MM.1S (cell line): ENCODE results near the gene RFTN1.

Experiments used
- DNase-seq: peaks from one replicate; pipeline ENCODE4 v3.0.0-alpha.2; 2015
- H2AFZ ChIP-seq: fragments of 300-600 bp; sonication (generic); 2 replicates; pipeline ENCODE4 v1.6.0; 2016; ENCODE audit warnings: antibody characterized with exemption, low read length
- H3F3A ChIP-seq: fragments of 300-600 bp; sonication (generic); 2 replicates; pipeline ENCODE4 v1.6.1; 2016; ENCODE audit warnings: mild to moderate bottlenecking, antibody characterized with exemption, low read length, moderate library complexity, mixed read lengths; ENCODE audit not compliant: insufficient read depth
- H3K27ac ChIP-seq: fragments of 300-600 bp; sonication (generic); 2 replicates; pipeline ENCODE4 v1.5.1; 2016; ENCODE audit warnings: mild to moderate bottlenecking, low read length
- H3K27me3 ChIP-seq: fragments of 300-600 bp; sonication (generic); replicated peaks from 2 replicates; pipeline ENCODE4 v1.6.0; 2016; ENCODE audit warnings: low read length; ENCODE audit not compliant: insufficient read depth
- H3K36me3 ChIP-seq: fragments of 300-600 bp; sonication (generic); replicated peaks from 2 replicates; pipeline ENCODE4 v1.6.1; 2016; ENCODE audit warnings: mild to moderate bottlenecking, low read length, mixed read lengths; ENCODE audit not compliant: insufficient read depth
- H3K4me1 ChIP-seq: fragments of 300-600 bp; sonication (generic); 2 replicates; pipeline ENCODE4 v1.6.1; 2016; ENCODE audit warnings: low read length, mixed read lengths
- H3K4me2 ChIP-seq: fragments of 300-600 bp; sonication (generic); 2 replicates; pipeline ENCODE4 v1.6.0; 2016; ENCODE audit warnings: low read depth, low read length
- H3K4me3 ChIP-seq: fragments of 300-600 bp; sonication (generic); 2 replicates; pipeline ENCODE4 v1.5.1; 2016; ENCODE audit warnings: low read length, mixed read lengths
- H3K79me2 ChIP-seq: fragments of 300-600 bp; sonication (generic); 2 replicates; pipeline ENCODE4 v1.6.1; 2016; ENCODE audit warnings: mixed run types, low read length, mixed read lengths
- H3K9ac ChIP-seq: fragments of 300-600 bp; sonication (generic); 2 replicates; pipeline ENCODE4 v1.6.1; 2016; ENCODE audit warnings: low read length, mixed read lengths
- H3K9me2 ChIP-seq: fragments of 300-600 bp; sonication (generic); replicated peaks from 2 replicates; pipeline ENCODE4 v1.6.1; 2016; ENCODE audit warnings: mild to moderate bottlenecking, low read length, mixed read lengths; ENCODE audit not compliant: insufficient read depth
- H3K9me3 ChIP-seq: fragments of 300-600 bp; sonication (generic); replicated peaks from 2 replicates; pipeline ENCODE4 v1.6.1; 2016; ENCODE audit warnings: mild to moderate bottlenecking, low read length, mixed read lengths; ENCODE audit not compliant: insufficient read depth
- H4K20me1 ChIP-seq: fragments of 300-600 bp; sonication (generic); 2 replicates; pipeline ENCODE4 v1.6.1; 2016; ENCODE audit warnings: mild to moderate bottlenecking, low read length, moderate library complexity, mixed read lengths; ENCODE audit not compliant: insufficient read depth
- EZH2 ChIP-seq: fragments of 300-600 bp; sonication (generic); optimal IDR thresholded peaks from 2 replicates; pipeline ENCODE3; 2017; ENCODE audit warnings: low read depth, mild to moderate bottlenecking, antibody characterized with exemption, low read length, mixed read lengths
- EZH2phosphoT487 ChIP-seq: fragments of 300-600 bp; sonication (generic); IDR thresholded peaks from 2 replicates; pipeline ENCODE4 v1.6.1; 2018; ENCODE audit warnings: antibody characterized with exemption, low read length
- TF ChIP-seq, protein P1 (sequence below): fragments of 300-600 bp; sonication (generic); IDR thresholded peaks from 2 replicates; pipeline ENCODE4 v1.5.1; 2016; ENCODE audit warnings: antibody characterized with exemption, low read length, mixed read lengths

RFTN1 gene

DNA sequence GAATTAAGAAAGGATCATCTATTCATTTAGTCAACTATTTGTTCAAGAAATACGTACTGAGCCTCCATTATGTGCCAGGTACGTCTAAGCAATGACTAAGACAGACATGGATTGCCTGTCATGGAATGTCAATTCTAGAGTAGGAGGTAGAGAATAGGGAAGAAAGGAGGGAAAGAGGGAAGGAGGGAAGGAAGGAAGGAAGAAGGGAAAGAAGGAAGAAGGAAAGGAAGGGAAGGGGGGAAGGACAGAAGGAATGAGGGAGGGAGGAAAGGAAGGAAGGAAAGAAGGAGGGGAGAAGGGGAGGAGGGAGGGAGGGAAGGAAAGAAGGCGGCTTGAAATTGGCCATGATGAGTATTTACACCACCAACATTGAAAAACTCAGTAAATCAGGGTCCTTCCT is 39.3 kb upstream of the RFTN1 start:
- DNase-seq: no peak

GRCh38 chr3:16551342-16551976 is 38.0 kb upstream of the RFTN1 start:
- no peaks in the 10 kb centered on the region for H3K9me2 ChIP-seq
- H4K20me1 ChIP-seq: no peaks in the 10 kb centered on the region
- H2AFZ ChIP-seq: peak overlapping the region; percentile 77; the same call in 1 of the 2 replicates
- H3F3A ChIP-seq: no peaks in the 10 kb centered on the region
- H3K79me2 ChIP-seq: no peaks in the 10 kb centered on the region
- H3K9me3 ChIP-seq: no peaks in the 10 kb centered on the region
- no peaks in the 10 kb centered on the region for H3K27me3 ChIP-seq
- no peak overlapping the region for H3K4me2 ChIP-seq
- no peak overlapping the region for H3K4me3 ChIP-seq
- H3K27ac ChIP-seq: no peak overlapping the region
- H3K4me1 ChIP-seq: no peaks in the 10 kb centered on the region
- no peak for DNase-seq
- TF ChIP-seq EZH2phosphoT487 (no peak), EZH2 (no peak)
- TF ChIP-seq, protein P1, sequence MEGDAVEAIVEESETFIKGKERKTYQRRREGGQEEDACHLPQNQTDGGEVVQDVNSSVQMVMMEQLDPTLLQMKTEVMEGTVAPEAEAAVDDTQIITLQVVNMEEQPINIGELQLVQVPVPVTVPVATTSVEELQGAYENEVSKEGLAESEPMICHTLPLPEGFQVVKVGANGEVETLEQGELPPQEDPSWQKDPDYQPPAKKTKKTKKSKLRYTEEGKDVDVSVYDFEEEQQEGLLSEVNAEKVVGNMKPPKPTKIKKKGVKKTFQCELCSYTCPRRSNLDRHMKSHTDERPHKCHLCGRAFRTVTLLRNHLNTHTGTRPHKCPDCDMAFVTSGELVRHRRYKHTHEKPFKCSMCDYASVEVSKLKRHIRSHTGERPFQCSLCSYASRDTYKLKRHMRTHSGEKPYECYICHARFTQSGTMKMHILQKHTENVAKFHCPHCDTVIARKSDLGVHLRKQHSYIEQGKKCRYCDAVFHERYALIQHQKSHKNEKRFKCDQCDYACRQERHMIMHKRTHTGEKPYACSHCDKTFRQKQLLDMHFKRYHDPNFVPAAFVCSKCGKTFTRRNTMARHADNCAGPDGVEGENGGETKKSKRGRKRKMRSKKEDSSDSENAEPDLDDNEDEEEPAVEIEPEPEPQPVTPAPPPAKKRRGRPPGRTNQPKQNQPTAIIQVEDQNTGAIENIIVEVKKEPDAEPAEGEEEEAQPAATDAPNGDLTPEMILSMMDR: no peak
- H3K9ac ChIP-seq: no peak overlapping the region
- H3K36me3 ChIP-seq: no peaks in the 10 kb centered on the region

More for the DNA sequence above, 39.3 kb upstream of the RFTN1 start:
- H3K79me2 ChIP-seq: no peaks in the 10 kb centered on the region
- H3K4me2 ChIP-seq: no peak overlapping the region
- TF ChIP-seq, protein P1: no peak
- TF ChIP-seq EZH2phosphoT487 (no peak), EZH2 (no peak)
- no peak overlapping the region for H3K4me3 ChIP-seq
- no peak overlapping the region for H3K27ac ChIP-seq
- no peaks in the 10 kb centered on the region for H3K4me1 ChIP-seq
- no peak overlapping the region for H2AFZ ChIP-seq
- no peaks in the 10 kb centered on the region for H3K9me2 ChIP-seq
- no peaks in the 10 kb centered on the region for H4K20me1 ChIP-seq
- H3K36me3 ChIP-seq: no peaks in the 10 kb centered on the region
- H3K27me3 ChIP-seq: no peaks in the 10 kb centered on the region
- H3F3A ChIP-seq: no peaks in the 10 kb centered on the region
- H3K9me3 ChIP-seq: no peaks in the 10 kb centered on the region
- H3K9ac ChIP-seq: no peak overlapping the region

DNA sequence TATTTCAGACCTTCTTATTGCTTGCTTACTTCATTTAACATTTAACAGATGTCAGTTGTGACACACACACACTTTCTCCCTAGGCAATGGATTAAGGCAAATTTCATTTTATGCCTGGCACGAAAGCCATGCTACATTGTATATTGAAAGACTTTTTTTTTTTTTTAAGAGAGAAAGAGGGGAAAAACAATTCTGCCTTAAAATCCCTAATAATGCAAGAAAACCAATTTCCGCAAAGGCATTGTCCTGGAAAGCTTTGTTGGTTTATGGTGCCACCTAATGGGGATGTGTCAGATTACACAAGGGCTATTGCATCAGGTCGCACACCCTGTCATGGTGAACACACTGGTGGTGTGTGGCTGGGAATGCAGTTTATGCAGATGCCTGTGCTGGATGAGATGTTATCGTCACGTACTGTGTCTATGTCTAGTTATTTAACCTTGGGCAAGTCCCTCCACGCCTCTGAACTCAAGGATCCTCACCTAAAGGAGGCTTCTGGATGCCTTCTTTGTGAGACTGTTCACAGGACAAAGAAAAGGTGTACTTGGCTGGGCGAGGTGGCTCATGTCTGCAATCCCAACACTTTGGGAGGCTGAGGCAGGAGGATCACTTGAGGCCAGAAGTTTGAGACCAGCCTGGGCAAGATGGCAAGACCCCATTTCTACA is 37.3 kb upstream of the RFTN1 start:
- H4K20me1 ChIP-seq: no peaks in the 10 kb centered on the region
- H3K9ac ChIP-seq: no peak overlapping the region
- no peaks in the 10 kb centered on the region for H3K27me3 ChIP-seq
- no peaks in the 10 kb centered on the region for H3K4me1 ChIP-seq
- H3K4me2 ChIP-seq: no peak overlapping the region
- no peaks in the 10 kb centered on the region for H3K79me2 ChIP-seq
- H3K9me2 ChIP-seq: no peaks in the 10 kb centered on the region
- H3K27ac ChIP-seq: no peak overlapping the region
- no peak for TF ChIP-seq EZH2
- TF ChIP-seq EZH2phosphoT487: no peak
- TF ChIP-seq, protein P1: peak; percentile 84
- no peak overlapping the region for H3K4me3 ChIP-seq
- no peaks in the 10 kb centered on the region for H3K9me3 ChIP-seq
- H3F3A ChIP-seq: no peaks in the 10 kb centered on the region
- peak; percentile 69 for DNase-seq
- peak overlapping the region; percentile 77 for H2AFZ ChIP-seq
- no peaks in the 10 kb centered on the region for H3K36me3 ChIP-seq
